Stimulated activated CD8-positive, alpha-beta memory T cell treated with anti-CD3 and anti-CD28 coated beads, Interleukin-2, amount 100 ng/mL, for 1 hour (primary cell): ENCODE data around the gene ZMYND12.
"Not testable (repeated sequence)": the region's sequence is repeated elsewhere in the genome, so short reads cannot be mapped to it uniquely, and the experiment has no call there.

Experiments used
- DNase-seq, 2 donors: peaks; one replicate each; pipeline ENCODE4 v3.0.0-alpha.2; 2020; ENCODE audit warnings: low read depth in 2 of 2

Gene ZMYND12

DNA sequence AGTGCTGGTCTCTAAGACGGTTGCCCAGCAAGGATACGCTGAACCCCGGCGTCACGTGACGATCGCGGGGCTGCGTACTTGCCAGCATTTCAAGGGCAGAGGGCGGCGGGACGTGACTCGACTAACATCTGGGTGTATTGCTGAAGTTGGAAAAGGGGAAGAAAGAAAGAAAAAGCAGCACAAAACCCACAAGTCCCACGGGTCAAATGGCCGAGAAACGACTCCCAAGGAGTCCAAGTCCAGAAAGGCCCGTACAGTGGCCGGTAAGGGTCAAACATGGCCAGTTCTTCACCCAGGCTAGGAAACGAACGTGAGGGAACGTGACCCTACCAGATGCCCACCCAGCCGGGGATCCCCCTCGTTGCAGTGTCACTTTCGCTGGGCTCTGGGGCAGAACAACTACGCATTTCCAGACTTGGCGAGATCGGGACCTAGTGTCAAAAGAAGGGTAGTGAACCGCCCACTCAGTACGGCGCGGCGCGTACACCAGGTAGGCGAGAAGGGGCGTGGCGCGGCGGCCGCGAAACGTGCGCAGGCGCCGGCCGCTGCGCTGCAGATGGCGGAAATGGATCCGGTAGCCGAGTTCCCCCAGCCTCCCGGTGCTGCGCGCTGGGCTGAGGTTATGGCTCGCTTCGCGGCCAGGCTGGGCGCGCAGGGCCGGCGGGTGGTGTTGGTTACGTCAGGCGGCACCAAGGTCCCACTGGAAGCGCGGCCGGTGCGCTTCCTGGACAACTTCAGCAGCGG lies at the start of gene ZMYND12, which contains the start of gene PPCS:
Gene ZMYND12, minus strand, starts transcription at position 13 of the 744 bp plus-strand sequence. CDS start 25 bp downstream, outside the sequence.
Gene PPCS, plus strand, starts transcription at position 534 of the 744 bp plus-strand sequence. Its CDS starts 23 bp downstream, at position 557.
- peak; percentile 73 to 80 for DNase-seq

- DNase-seq: no peak
Measured at GRCh38 chr1:42504535-42505128, 48.8 kb upstream of the ZMYND12 start.

- not testable (repeated sequence) for DNase-seq
Measured at GRCh38 chr1:42502031-42502430, 46.2 kb upstream of the ZMYND12 start.

DNA sequence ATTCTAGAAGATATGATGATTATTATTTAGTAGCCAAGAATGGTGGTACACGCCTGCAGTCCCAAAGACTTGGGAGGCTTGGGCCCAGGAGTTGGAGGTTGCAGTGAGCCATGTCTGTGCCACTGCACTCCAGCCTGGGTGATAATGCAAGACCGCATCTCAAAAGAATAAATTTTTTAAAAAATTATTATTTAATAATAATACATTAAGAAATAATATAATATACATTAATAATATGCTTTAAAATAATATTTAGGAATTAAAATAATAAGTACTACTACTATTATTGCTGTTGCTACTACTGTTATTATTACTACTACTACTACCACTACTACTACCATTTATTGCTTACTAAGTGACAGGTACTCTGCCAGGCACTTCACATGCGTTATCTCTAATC lies 34.4 kb upstream of the ZMYND12 start:
- no peak for DNase-seq

DNA sequence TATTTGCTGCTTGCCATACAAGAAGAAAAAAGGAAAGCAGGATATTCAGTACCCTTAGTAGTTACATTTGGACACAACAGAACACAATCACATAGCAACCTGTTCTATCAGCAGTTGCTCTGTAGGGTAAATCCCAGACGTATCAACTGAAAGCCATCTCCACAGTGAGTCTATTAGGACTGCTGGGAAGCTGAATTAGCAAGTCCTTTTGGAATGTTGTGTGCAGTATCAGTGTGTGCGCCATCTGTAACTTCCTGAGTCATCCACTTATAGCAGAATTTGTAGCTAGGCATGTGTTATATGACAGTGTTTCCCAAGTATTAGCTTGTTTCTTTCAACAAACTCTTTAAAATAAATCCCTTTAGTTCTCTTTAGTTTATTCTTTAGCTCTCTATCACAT lies 28.6 kb upstream of the ZMYND12 start:
- DNase-seq: no peak

DNA sequence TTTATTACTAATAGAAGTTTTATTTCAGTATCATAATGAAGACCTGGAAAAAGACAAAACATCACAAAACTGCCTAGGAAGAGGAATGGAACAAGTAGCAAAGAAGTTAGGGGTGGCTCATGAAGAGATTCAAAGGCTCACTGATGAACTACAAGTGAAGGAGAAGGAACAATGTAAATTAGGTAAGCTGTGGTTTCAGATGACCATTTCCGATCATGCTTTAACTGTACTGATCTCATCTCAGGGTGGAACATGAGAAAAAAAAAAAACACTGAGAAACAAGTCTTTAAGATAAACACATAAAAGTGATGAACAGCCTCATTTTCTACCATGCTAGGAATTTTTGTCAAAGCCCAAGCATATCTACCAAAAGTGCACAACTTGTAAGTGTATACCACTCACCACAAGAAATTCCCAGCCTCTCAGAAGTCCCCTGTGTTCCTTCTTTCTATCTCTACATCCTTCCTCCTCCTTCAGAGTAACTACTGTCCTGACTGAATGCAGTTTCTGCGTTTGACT lies 26.9 kb upstream of the ZMYND12 start:
- DNase-seq: no peak

GRCh38 chr1:42480921-42481320 lies 25.1 kb upstream of the ZMYND12 start:
- DNase-seq: no peak

GRCh38 chr1:42479621-42480020 lies 23.8 kb upstream of the ZMYND12 start:
- DNase-seq: no peak

- no peak for DNase-seq
Measured at GRCh38 chr1:42477775-42478174, 22.0 kb upstream of the ZMYND12 start.

DNA sequence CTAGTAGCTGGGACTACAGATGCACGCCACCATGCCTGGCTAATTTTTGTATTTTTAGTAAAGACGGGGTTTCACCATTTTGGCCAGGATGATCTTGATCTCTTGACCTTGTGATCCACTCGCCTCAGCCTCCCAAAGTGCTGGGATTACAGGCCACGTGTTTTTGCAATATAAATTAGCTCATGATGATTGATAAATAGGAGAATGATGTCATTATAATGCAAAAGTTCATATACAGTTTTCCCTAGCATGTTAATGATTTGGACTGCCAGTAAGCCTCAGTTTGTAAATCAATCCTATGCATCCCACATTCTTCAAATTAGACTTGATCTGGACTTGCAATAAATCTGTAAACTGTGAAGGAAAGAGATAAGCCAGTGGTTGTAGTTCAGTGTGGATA lies 21.5 kb upstream of the ZMYND12 start:
- DNase-seq: not testable (repeated sequence)

DNA sequence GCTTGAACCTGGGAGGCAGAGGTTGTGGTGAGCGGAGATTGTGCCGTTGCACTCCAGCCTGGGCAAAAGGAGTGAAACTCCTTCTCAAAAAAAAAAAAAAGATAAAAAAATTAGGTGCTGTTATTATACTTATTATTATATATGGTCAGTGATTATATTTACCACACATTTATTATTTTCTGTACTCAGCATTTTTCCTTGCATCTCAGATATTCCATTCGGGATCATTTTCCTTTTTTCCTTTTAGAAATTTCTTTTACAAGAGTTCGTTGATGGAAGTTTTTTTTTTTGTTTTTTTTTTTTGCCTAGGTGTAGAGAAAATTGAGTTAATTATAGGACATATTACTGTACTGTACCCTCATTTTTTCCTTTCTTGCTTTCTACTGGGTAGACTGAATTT lies 20.8 kb upstream of the ZMYND12 start:
- no peak for DNase-seq

GRCh38 chr1:42469727-42470126 lies 13.9 kb upstream of the ZMYND12 start:
- DNase-seq: no peak

GRCh38 chr1:42466030-42466429 lies 10.2 kb upstream of the ZMYND12 start:
- no peak for DNase-seq

GRCh38 chr1:42463921-42464320 lies 8.1 kb upstream of the ZMYND12 start:
- DNase-seq: no peak

DNA sequence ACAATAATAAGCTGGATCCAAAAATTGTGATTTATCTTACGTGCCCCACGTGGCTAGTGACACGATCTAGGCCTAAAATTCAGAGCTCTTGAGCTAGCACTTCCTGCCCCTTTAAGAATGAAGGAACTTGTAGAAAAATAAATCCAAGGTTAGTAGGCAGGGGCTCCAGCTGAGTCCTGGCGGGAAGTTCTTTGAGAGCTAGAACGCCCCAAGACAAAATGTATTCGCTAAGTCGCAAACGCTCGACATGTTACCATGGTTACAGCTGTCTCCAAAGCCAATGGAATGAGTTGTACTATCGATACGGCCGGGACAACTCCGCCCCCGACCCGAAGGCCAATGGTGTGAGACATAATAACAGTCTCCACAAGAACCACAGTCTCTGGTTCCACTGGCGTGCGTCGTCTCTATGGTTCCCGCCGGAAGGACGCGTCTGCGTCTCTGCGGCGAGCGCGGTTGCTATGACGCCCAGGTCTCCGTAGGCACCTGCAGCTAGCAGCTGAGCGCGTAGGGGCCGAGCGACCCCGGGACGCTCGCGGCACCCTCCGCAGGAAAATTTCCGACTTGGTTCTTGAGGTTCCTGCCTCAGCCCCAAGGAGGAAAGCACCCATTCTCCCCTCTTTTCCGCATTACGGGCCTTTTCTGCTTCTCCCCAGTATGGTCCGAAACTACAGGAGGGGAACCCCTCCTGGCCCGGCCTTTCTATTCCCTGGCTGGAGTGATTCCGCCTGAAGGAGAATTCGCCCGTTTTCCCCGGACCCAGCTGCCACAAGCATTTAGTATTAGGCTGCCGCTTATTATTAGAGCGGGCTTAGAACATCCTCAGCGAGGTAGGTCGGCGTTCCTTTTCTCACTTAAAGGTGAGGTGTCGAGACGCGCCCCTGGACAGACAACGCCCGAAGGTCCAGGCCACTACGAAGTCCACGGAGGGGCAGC lies 7.3 kb upstream of the ZMYND12 start, which contains the start of gene CCDC30:
Gene CCDC30, plus strand, starts transcription at position 459 of the 936 bp plus-strand sequence. CDS start 17,266 bp downstream, outside the sequence.
- peak; percentile 89 to 91 for DNase-seq

- no peak for DNase-seq
Measured at GRCh38 chr1:42461196-42461595, 5.4 kb upstream of the ZMYND12 start.

DNA sequence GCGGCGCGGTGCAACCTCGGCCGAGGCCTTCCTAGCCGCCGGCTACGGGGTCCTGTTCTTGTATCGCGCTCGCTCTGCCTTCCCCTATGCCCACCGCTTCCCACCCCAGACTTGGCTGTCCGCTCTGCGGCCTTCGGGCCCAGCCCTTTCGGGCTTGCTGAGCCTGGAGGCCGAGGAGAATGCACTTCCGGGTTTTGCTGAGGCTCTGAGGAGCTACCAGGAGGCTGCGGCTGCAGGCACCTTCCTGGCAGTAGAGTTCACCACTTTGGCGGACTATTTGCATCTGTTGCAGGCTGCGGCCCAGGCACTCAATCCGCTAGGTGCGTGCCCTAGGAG lies 900 bp upstream of the ZMYND12 start:
- peak in 1 of 2 donors; percentile 38 for DNase-seq

- DNase-seq: no peak
Measured at GRCh38 chr1:42454403-42454802, 1.4 kb downstream of the ZMYND12 start.

DNA sequence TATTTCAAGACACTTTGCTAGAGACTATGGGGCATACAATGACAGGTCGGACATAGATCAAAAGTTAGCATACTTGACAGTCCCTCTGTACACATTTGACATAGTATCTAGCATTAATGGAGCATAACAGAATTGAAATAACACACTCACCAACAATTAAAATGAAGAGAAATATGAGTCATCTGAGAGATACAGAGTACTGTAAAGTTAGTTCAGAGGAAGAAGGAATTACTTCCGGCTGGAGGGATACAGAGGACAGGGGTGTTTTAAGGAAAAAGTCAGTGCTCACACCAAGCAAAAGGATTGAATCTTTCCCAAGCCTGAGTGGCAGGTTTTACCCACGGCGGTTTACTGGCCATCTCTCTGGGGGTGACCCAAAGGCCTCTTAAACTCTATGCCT lies 2.4 kb downstream of the ZMYND12 start:
- DNase-seq: no peak

DNA sequence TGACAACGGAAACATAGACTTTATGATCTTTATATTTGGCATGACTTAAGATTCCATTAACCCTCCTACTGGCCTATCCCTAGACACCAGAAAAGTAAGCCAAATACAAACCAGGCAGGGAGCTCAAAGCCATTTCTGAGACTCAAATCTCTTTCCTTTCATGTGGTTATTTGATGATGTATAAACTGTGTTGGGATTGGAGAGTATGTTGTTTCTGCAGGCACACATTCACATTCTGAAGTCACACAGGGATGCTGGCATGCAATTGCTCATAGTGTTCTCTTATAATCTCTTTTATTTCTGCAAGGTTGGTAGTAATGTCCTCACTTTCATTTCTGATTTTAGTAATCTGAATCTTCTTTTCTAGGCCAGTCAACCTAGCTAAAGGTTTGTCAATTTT lies 5.8 kb downstream of the ZMYND12 start:
- DNase-seq: no peak

GRCh38 chr1:42449256-42449655 lies 6.6 kb downstream of the ZMYND12 start:
- no peak for DNase-seq

GRCh38 chr1:42442662-42443061 lies 13.2 kb downstream of the ZMYND12 start:
- no peak for DNase-seq
